CD14-positive monocyte (primary cell): Measurements from ENCODE around the gene TXN2. TPM values are rescaled to one million over a fixed set of nuclear protein-coding genes. Genes with fewer than 3 reads are reported as not detected.

Source experiments
- DNase-seq, 3 donors: peaks; one replicate each; pipeline ENCODE4 v3.0.0-alpha.2; 2011 to 2022
- H2AFZ ChIP-seq: 2 replicates; pipeline ENCODE4 v1.6.0; 2012; ENCODE audit warnings: mild to moderate bottlenecking, low read depth, low read length, inconsistent platforms; ENCODE audit not compliant: insufficient read depth, poor library complexity, severe bottlenecking
- H3K27ac ChIP-seq, 2 donors: 1 replicate in 1 of 2; 2 replicates in 1 of 2; pipeline ENCODE4 v1.5.1; 2012 to 2013; ENCODE audit warnings: low read length in 2 of 2, control low read depth in 1 of 2, inconsistent platforms in 1 of 2, low read depth in 1 of 2, mild to moderate bottlenecking in 1 of 2
- H3K27me3 ChIP-seq, 2 donors: one replicate each; pipeline versions ENCODE4 v1.6.0 to v1.6.1; 2011 to 2013; ENCODE audit warnings: low read length in 2 of 2; ENCODE audit not compliant: control insufficient read depth in 2 of 2, insufficient read depth in 2 of 2
- H3K36me3 ChIP-seq, 2 donors: replicated peaks in 1 of 2; 1 replicate in 1 of 2; 2 replicates in 1 of 2; pipeline versions ENCODE4 v1.5.1 to v1.6.1; 2012 to 2013; ENCODE audit warnings: low read length in 2 of 2, control low read depth in 1 of 2, inconsistent platforms in 1 of 2, mild to moderate bottlenecking in 1 of 2; ENCODE audit not compliant: insufficient read depth in 2 of 2, control insufficient read depth in 1 of 2
- H3K4me1 ChIP-seq, 2 donors: 1 replicate in 1 of 2; 2 replicates in 1 of 2; pipeline versions ENCODE4 v1.5.1 to v1.6.1; 2012 to 2013; ENCODE audit warnings: low read length in 2 of 2, control low read depth in 1 of 2, inconsistent platforms in 1 of 2, mild to moderate bottlenecking in 1 of 2, moderate library complexity in 1 of 2; ENCODE audit not compliant: insufficient read depth in 2 of 2, control insufficient read depth in 1 of 2
- H3K4me2 ChIP-seq: replicated peaks from 2 replicates; pipeline ENCODE3; 2012; ENCODE audit warnings: low read length, moderate library complexity, mild to moderate bottlenecking; ENCODE audit not compliant: poor library complexity, severe bottlenecking; ENCODE audit errors: extremely low read depth
- H3K4me3 ChIP-seq, 3 experiments: fragments of 200-600 bp in 1 of 3; sonication (generic) in 1 of 3; replicated peaks in 1 of 3; 1 replicate in 2 of 3; 2 replicates in 1 of 3; pipeline ENCODE4 v1.5.1; 2011 to 2013; ENCODE audit warnings: low read length in 3 of 3, mild to moderate bottlenecking in 3 of 3, control low read depth in 2 of 3, low read depth in 2 of 3, inconsistent platforms in 1 of 3, moderate library complexity in 1 of 3
- H3K79me2 ChIP-seq: 2 replicates; pipeline ENCODE4 v1.6.0; 2012; ENCODE audit warnings: mild to moderate bottlenecking, control low read depth, inconsistent platforms, low read length, moderate library complexity; ENCODE audit not compliant: insufficient read depth
- H3K9ac ChIP-seq: 2 replicates; pipeline ENCODE4 v1.6.0; 2017; ENCODE audit warnings: low read length, mild to moderate bottlenecking; ENCODE audit not compliant: insufficient read depth, poor library complexity, severe bottlenecking
- H3K9me3 ChIP-seq, 2 donors: replicated peaks in 1 of 2; 1 replicate in 1 of 2; 2 replicates in 1 of 2; pipeline versions ENCODE4 v1.5.1 to v1.6.1; 2012 to 2013; ENCODE audit warnings: low read length in 2 of 2, control low read depth in 1 of 2; ENCODE audit not compliant: control insufficient read depth in 1 of 2, insufficient read depth in 1 of 2
- H4K20me1 ChIP-seq: 2 replicates; pipeline ENCODE4 v1.6.0; 2012; ENCODE audit warnings: mild to moderate bottlenecking, low read length, control low read depth, moderate library complexity; ENCODE audit not compliant: insufficient read depth
- H3K27ac Mint-ChIP-seq, 7 donors: one replicate each; pipeline ENCODE4 v1.8.0; 2020; ENCODE audit warnings: mild to moderate bottlenecking in 7 of 7, mixed read lengths in 7 of 7, moderate library complexity in 6 of 7, inconsistent platforms in 2 of 7
- H3K27me3 Mint-ChIP-seq, 3 donors: one replicate each; pipeline ENCODE4 v1.8.0; 2021 to 2022; ENCODE audit warnings: low read depth in 3 of 3, mild to moderate bottlenecking in 3 of 3, mixed read lengths in 3 of 3, moderate library complexity in 3 of 3, inconsistent platforms in 1 of 3
- H3K36me3 Mint-ChIP-seq, 2 donors: one replicate each; pipeline ENCODE4 v1.8.0; 2020; ENCODE audit warnings: mixed read lengths in 2 of 2, inconsistent platforms in 1 of 2, mild to moderate bottlenecking in 1 of 2
- H3K4me1 Mint-ChIP-seq: one replicate; pipeline ENCODE4 v1.8.0; 2020; ENCODE audit warnings: mild to moderate bottlenecking, mixed read lengths
- H3K4me3 Mint-ChIP-seq, 2 donors: one replicate each; pipeline ENCODE4 v1.8.0; 2020; ENCODE audit warnings: mild to moderate bottlenecking in 2 of 2, mixed read lengths in 2 of 2, moderate library complexity in 1 of 2
- H3K9me3 Mint-ChIP-seq, 7 donors: one replicate each; pipeline ENCODE4 v1.8.0; 2020 to 2022; ENCODE audit warnings: mixed read lengths in 7 of 7, mild to moderate bottlenecking in 6 of 7, moderate library complexity in 6 of 7, inconsistent platforms in 2 of 7
- CTCF ChIP-seq: fragments of 200-600 bp; IDR thresholded peaks from one replicate; pipeline ENCODE4 v1.8.0; 2022; ENCODE audit warnings: antibody characterized with exemption, mild to moderate bottlenecking
- WGBS: methylation state at CpG from one replicate; pipeline ENCODE4 v1.1.5; 2013; ENCODE audit warnings: missing lambda C conversion rate; ENCODE audit not compliant: insufficient coverage; 5-methylcytosine and 5-hydroxymethylcytosine counted together
- intact Hi-C, 2 donors: fragments of 100-400 bp; cut with micrococcal nuclease; formaldehyde crosslinking; loops; one replicate each; pipeline versions ENCODE4 v1.15.0 to v1.15.1; 2023
- polyA plus RNA-seq, 3 donors: library from polyadenylated mRNA; depleted of rRNA in 1 of 3; unstranded in 2 of 3; stranded (reverse) in 1 of 3; fragments of 300-500 nt in 2 of 3; fragments of >200 nt in 1 of 3; fragmentation: Illumina TruSeq in 2 of 3; gene quantifications; 1 replicate in 2 of 3; 2 replicates in 1 of 3; pipeline ENCODE4 v1.2.3, GENCODE V29; 2012 to 2021

Gene TXN2
- polyA plus RNA-seq, 3 donors: 79.8 to 141 (median 140) TPM

- no peaks in the 10 kb centered on the region for H4K20me1 ChIP-seq
- no peak overlapping the region for H3K4me2 ChIP-seq
- no peak overlapping the region for H3K4me3 Mint-ChIP-seq
- H3K9me3 ChIP-seq: no peaks in the 10 kb centered on the region
- H2AFZ ChIP-seq: no peak overlapping the region
- 73% methylated on average over 11 of the region's 14 CpGs for WGBS
- no peak for DNase-seq
- H3K4me3 ChIP-seq: no peak overlapping the region
- H3K27me3 Mint-ChIP-seq: peaks cover 0 to 3% (median 3%) of the 10 kb centered on the region in 3 donors
- no peak overlapping the region for H3K27ac ChIP-seq
- intact Hi-C loops: loop anchor here in 1 of 2 donors (5.0 kb wide), 1 partner anchor 126 kb away; no protein-coding TSS in a partner anchor
- peaks cover 0 to 2% (median 0%) of the 10 kb centered on the region in 7 donors for H3K9me3 Mint-ChIP-seq
- H3K36me3 Mint-ChIP-seq: no peaks in the 10 kb centered on the region
- no peaks in the 10 kb centered on the region for H3K27me3 ChIP-seq
- no peaks in the 10 kb centered on the region for H3K36me3 ChIP-seq
- H3K4me1 Mint-ChIP-seq: peaks cover 37% of the 10 kb centered on the region
- peak overlapping the region in 2 of 7 donors; percentile 56 to 58 for H3K27ac Mint-ChIP-seq
- no peak overlapping the region for H3K9ac ChIP-seq
- H3K4me1 ChIP-seq: peaks cover 40 to 47% of the 10 kb centered on the region in 2 donors
- no peaks in the 10 kb centered on the region for H3K79me2 ChIP-seq
- no peak for TF ChIP-seq CTCF
Observed at GRCh38 chr22:36457688-36458450, 23.6 kb downstream of the TXN2 start.

- no peaks in the 10 kb centered on the region for H4K20me1 ChIP-seq
- peaks cover 0 to 3% (median 2%) of the 10 kb centered on the region in 3 donors for H3K27me3 Mint-ChIP-seq
- peaks cover 6% of the 10 kb centered on the region for H3K79me2 ChIP-seq
- WGBS: no CpG with 5 or more reads among the region's 12 CpGs
- peak overlapping the region in 1 of 2 donors; percentile 33 for H3K27ac ChIP-seq
- intact Hi-C loops: loop anchor here in 1 of 2 donors (5.0 kb wide), 1 partner anchor 124 kb away; no protein-coding TSS in a partner anchor
- H3K4me1 Mint-ChIP-seq: peaks cover 46% of the 10 kb centered on the region
- H3K4me3 Mint-ChIP-seq: peak overlapping the region in 1 of 2 donors; percentile 31
- no peak for TF ChIP-seq CTCF
- DNase-seq: peak; percentile 57 to 78 (median 70)
- H3K9ac ChIP-seq: no peak overlapping the region
- no peak overlapping the region for H2AFZ ChIP-seq
- H3K9me3 ChIP-seq: no peaks in the 10 kb centered on the region
- H3K36me3 Mint-ChIP-seq: no peaks in the 10 kb centered on the region
- H3K9me3 Mint-ChIP-seq: peaks cover 0 to 2% (median 0%) of the 10 kb centered on the region in 7 donors
- H3K27me3 ChIP-seq: no peaks in the 10 kb centered on the region
- peak overlapping the region; percentile 58 to 90 (median 85) for H3K27ac Mint-ChIP-seq
- H3K36me3 ChIP-seq: no peaks in the 10 kb centered on the region
- H3K4me1 ChIP-seq: peaks cover 53 to 61% of the 10 kb centered on the region in 2 donors
- H3K4me3 ChIP-seq: no peak overlapping the region
- H3K4me2 ChIP-seq: peak overlapping the region; percentile 8
Observed at GRCh38 chr22:36456464-36456845, 25.0 kb downstream of the TXN2 start.
